NCI-H2196 treated with DMSO at 0.1 percent for 48 hours (cell line): ENCODE results near the gene SH3BP5L.
A peak's percentile ranks its signal among the peaks of the same experiment; 100 is the strongest.

ENCODE experiments used
- DNase-seq: peaks from one replicate; lab custom pipeline; 2025; ENCODE audit not compliant: unreplicated experiment; lab: John Stamatoyannopoulos, UW

SH3BP5L gene

DNA sequence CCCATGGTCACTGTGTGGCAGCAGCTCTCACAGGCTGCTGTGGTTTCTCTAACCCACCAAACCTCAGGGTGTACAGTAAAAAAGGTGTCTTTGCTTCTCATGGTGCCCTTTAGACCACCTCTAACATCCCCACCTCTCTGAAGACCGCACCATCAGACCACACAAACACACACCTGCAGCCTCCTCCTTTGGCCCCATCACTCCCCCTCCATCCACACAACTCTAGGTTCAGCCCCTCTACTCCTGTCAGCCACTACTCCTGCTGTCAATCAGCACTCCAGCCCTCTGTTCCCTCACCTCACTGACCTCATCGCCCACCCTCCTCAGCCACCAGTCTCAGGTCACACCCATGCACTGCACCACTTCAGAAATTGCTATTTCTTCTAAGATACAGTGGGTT is 25.7 kb upstream of the SH3BP5L start:
- no peak for DNase-seq

DNA sequence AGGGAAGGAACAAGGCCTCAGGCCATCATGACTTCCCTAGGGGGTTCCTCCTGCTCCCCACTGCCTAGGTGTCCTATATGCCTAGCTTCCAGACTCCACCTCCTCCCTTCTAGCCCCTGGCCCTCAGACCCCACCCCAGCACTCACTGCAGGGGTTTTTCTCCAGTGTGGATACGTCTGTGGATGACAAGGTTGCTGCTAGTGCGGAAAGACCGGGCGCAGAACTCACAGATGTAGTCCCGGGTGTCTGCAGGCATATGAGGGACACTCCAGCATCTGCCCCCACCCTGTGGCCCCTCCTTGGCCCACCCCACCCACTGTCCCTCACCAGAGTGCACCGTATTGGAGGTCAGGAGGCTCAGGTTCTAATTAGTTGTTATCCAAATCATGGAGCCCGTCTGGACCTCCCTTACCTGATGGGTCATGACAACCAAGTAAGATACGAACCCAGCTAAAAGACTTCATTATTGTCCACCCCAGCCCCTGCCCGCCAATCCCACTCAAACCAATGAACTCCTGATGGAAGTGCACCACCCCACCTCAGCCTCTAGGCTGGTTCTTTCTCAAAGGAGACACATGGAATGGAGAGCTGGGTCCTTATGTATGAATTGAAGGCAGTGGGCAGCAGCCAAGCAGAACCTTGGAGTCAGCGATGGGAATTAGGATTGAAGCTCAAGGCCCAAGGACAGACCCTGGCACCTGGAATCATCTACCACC is 25.0 kb upstream of the SH3BP5L start:
- DNase-seq = no peak

GRCh38 chr1:248850124-248850523 is 24.4 kb upstream of the SH3BP5L start:
- no peak for DNase-seq

- no peak for DNase-seq
Observed at GRCh38 chr1:248849637-248850036, 23.9 kb upstream of the SH3BP5L start.

DNA sequence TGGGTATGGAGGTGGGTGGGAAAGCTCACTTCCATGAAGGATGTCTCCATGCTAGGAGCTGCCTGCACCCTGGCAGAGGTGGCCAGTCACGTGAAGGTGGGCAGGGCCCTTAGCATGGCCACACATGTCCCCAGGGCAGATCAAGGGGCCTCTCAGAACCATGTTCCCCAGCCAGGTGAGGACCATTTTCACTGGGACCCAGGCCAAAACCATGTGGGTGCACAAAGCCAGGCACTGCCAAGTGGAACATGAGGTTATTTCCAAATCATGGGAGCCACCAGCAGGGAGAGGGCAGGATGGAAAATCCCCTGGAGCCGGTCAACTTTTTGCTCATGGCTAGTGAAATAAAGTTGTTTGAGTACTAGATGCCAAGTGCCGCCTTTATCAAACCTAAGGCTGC is 23.4 kb upstream of the SH3BP5L start:
- no peak for DNase-seq

- no peak for DNase-seq
Observed at GRCh38 chr1:248848602-248849001, 22.9 kb upstream of the SH3BP5L start.

- DNase-seq = no peak
Observed at GRCh38 chr1:248847956-248848561, 22.3 kb upstream of the SH3BP5L start.

- DNase-seq = no peak
Observed at GRCh38 chr1:248847181-248847955, 21.7 kb upstream of the SH3BP5L start.

DNA sequence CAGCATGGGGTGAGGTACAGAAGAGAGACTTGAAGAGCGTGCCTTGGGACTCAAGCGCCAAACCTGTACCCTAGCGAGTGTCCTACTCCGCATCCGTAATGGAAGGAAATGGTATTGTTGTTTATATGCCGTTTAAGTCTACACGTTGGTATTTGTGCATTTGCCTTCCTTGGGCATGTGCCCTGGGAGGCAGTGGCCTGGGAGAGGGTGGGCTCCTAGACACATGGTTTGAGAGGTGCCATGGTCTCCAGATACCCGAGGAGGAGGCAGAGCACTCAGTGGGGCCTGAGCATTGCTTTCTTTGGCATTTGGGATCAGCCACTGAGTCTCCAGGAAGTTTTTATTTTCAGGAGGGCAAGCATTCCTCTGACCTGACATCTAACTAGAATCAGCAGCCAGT is 18.8 kb upstream of the SH3BP5L start:
- DNase-seq = no peak

DNA sequence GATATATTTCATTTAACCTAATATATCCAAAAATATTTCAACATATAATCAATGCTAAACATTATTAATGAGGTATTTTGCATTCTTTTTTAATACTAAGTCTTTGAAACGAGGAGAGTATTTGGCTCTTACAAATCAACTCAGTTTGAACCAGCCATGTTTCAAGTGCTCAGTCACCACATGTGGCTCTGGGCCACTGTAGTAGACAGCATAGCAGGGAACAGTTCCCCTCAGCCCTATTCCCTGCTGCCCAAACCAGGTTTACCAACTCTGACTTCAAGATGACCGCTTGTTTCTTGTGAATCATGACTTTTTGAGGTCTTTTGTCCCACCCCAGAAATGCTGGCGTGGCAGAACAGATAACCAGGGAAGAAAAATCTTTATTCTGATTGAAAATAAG is 18.0 kb upstream of the SH3BP5L start:
- DNase-seq = no peak

GRCh38 chr1:248842781-248843331 is 17.1 kb upstream of the SH3BP5L start:
- DNase-seq = no peak

DNA sequence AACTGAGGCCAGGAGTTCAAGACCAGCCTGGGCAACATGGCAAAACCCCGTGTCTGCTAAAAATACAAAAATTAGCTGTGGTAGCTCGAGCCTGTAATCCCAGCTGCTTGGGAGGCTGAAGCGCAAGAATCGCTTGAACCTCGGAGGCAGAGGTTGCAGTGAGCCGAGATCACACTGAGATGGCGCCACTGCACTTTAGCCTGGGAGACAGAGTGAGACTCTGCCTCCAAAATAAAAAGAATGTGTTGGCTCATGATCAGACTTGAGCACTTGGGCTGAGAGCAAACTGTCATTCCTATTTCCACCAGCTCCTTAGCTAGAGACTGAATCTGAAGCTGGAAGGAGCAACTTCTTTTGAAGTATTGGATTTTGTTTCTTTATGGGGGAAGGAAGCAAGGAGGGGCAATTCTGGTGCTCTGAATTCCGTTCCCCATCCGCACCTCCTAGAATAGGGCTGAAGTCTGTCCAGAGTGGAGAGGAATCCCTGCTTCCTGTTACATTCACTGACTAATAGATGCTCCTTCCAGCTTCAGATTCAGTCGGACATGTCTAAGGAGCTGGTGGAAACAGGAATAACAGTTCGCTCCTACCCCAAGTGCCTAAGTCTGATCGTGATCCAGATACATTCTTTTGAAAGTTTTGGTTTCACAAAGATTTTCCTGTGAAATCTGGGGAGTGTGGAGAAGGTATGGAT is 16.1 kb upstream of the SH3BP5L start:
- no peak for DNase-seq

DNA sequence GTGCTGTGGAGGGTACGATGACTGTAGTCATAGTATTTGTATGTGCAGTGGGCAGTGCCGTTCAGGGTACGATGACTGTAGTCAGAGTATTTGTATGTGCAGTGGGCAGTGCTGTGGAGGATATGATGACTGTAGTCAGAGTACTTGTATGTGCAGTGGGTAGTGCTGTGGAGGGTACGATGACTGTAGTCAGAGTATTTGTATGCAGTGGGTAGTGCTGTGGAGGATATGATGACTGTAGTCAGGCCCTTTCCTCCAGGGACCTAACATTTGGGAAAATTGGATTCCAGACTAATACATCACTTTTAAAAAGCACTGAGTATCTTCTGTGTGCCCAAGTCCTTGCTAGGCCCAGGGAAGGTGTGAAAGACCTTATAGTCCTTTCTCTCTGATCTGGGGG is 15.2 kb upstream of the SH3BP5L start:
- DNase-seq = no peak

GRCh38 chr1:248839168-248839555 is 13.4 kb upstream of the SH3BP5L start:
- no peak for DNase-seq

- DNase-seq = peak; percentile 46
Observed at GRCh38 chr1:248838357-248839167, 12.8 kb upstream of the SH3BP5L start.

GRCh38 chr1:248837781-248838356 is 12.2 kb upstream of the SH3BP5L start, which contains the start of gene ZNF672:
Gene ZNF672 (plus strand): TSS chr1:248838224. CDS start chr1:248847275, 9,051 bp downstream.
- DNase-seq = peak; percentile 89

DNA sequence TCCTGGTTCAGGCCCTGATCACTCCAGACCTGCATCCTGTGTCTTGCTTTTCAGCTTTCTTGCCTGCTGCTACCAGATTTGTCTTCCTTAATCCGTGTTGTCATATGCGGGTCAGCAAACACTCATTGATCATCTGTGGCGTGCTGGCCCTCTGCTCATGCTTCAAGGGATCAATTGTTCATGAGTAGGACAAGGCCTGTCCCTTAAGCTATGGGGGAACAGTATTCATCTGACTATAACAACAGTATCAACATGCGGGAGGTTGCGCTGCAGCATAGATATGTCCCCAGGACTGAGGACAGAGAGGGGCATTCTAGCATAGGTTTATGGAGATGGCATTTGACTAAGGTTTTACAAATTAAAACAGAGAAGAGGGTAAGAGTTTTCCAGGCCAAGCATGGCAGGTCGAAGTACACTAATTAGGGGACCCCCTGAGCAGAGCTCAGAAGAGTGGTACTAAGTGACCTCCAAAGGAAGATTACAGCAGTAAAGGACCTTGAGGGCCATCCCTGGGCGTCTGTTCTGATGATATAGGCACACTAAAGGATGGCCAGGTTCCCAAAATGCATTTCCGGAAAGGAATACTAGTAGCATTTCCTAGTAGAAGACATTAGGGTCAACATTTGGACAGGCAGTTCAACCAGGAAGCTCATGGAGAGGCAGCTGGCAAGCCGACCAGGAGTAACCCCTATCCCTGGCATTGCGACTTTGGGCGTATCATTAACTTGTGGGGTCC is 11.5 kb upstream of the SH3BP5L start:
- no peak for DNase-seq

GRCh38 chr1:248834343-248834940 is 8.7 kb upstream of the SH3BP5L start:
- DNase-seq = no peak

- DNase-seq = no peak
Observed at GRCh38 chr1:248831842-248832241, 6.1 kb upstream of the SH3BP5L start.
